ENCODE measurements around the gene IMMP2L.
"Not testable (repeated sequence)": the region's sequence is repeated elsewhere in the genome, so short reads cannot be mapped to it uniquely, and the experiment has no call there.

Gene IMMP2L

GRCh38 chr7:111081546-111082267 lies 480.6 kb downstream of the IMMP2L start:
- 91 to 93% methylated on average over 3 to 4 of the region's 4 CpGs for WGBS, 2 experiments
- Histone ChIP-seq H3K36me3 (ENCODE audit: control insufficient read depth, insufficient read depth, low read length) (no peaks in the 10 kb centered on the region), H3K27ac (ENCODE audit: insufficient read depth, low read depth, low read length, poor library complexity, severe bottlenecking) (no peak overlapping the region), H3K27me3 (ENCODE audit: control insufficient read depth, insufficient read depth, low read length, poor library complexity, severe bottlenecking) (no peaks in the 10 kb centered on the region), H3K4me3 (ENCODE audit: insufficient read depth, low read depth, low read length) (no peak overlapping the region), H3K9me3 (ENCODE audit: control insufficient read depth, low read length) (no peaks in the 10 kb centered on the region), H3K4me1 (ENCODE audit: control insufficient read depth, insufficient read depth, low read length) (peaks cover 13% of the 10 kb centered on the region)

DNA sequence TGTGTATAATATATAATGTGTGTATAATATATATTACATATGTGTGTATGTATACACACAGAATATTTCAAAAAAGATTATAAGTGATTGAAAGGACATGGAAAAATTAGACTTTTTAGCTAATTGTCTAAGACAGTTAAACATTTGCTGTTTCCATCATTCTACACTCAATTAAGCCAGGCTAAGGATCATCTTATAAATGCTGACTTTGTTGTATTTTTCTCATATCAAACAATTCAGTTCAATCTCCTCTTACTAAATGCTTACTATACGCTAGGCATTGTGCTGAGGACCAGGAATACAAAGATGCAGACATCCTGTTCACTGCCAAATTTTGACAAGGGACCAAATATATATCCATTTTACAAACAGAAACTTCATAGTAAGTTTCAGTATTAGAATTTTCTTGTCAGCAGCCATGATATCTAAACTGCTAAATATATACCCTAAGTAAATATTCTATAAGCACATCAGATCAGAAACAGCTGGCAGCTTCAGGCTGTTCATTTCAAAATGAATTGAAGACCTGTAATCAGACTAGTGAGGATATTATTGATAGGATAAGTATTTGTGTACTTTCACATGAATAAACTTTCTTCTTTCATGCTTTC lies 481.7 kb downstream of the IMMP2L start:
- H3K4me1 ChIP-seq (ENCODE audit: control insufficient read depth, insufficient read depth, low read length), result peaks cover 13% of the 10 kb centered on the region
- 96 to 97% methylated on average over 1 of the region's 1 CpG for WGBS, 2 experiments

GRCh38 chr7:111077001-111077400 lies 485.3 kb downstream of the IMMP2L start:
- Histone ChIP-seq H3K36me3 (ENCODE audit: control insufficient read depth, insufficient read depth, low read length) (no peaks in the 10 kb centered on the region), H3K27ac (ENCODE audit: insufficient read depth, low read depth, low read length, poor library complexity, severe bottlenecking) (no peak overlapping the region), H3K4me1 (ENCODE audit: control insufficient read depth, insufficient read depth, low read length) (peaks cover 10% of the 10 kb centered on the region), H3K27me3 (ENCODE audit: control insufficient read depth, insufficient read depth, low read length, poor library complexity, severe bottlenecking) (no peaks in the 10 kb centered on the region), H3K9me3 (ENCODE audit: control insufficient read depth, low read length) (no peaks in the 10 kb centered on the region), H3K4me3 (ENCODE audit: insufficient read depth, low read depth, low read length) (no peak overlapping the region)
- WGBS, 2 experiments, result 90 to 100% methylated on average over 2 of the region's 2 CpGs

More for the DNA sequence above, 481.7 kb downstream of the IMMP2L start:
- Histone ChIP-seq H3K27ac (ENCODE audit: insufficient read depth, low read depth, low read length, poor library complexity, severe bottlenecking) (no peak overlapping the region), H3K36me3 (ENCODE audit: control insufficient read depth, insufficient read depth, low read length) (no peaks in the 10 kb centered on the region), H3K27me3 (ENCODE audit: control insufficient read depth, insufficient read depth, low read length, poor library complexity, severe bottlenecking) (no peaks in the 10 kb centered on the region), H3K9me3 (ENCODE audit: control insufficient read depth, low read length) (no peaks in the 10 kb centered on the region), H3K4me3 (ENCODE audit: insufficient read depth, low read depth, low read length) (no peak overlapping the region)

GRCh38 chr7:111076205-111076604 lies 486.1 kb downstream of the IMMP2L start:
- H3K9me3 ChIP-seq (ENCODE audit: control insufficient read depth, low read length), result no peaks in the 10 kb centered on the region
- no peak overlapping the region for H3K4me3 ChIP-seq (ENCODE audit: insufficient read depth, low read depth, low read length)
- H3K27ac ChIP-seq (ENCODE audit: insufficient read depth, low read depth, low read length, poor library complexity, severe bottlenecking), result no peak overlapping the region
- peaks cover 5% of the 10 kb centered on the region for H3K4me1 ChIP-seq (ENCODE audit: control insufficient read depth, insufficient read depth, low read length)
- no peaks in the 10 kb centered on the region for H3K27me3 ChIP-seq (ENCODE audit: control insufficient read depth, insufficient read depth, low read length, poor library complexity, severe bottlenecking)
- no peaks in the 10 kb centered on the region for H3K36me3 ChIP-seq (ENCODE audit: control insufficient read depth, insufficient read depth, low read length)

DNA sequence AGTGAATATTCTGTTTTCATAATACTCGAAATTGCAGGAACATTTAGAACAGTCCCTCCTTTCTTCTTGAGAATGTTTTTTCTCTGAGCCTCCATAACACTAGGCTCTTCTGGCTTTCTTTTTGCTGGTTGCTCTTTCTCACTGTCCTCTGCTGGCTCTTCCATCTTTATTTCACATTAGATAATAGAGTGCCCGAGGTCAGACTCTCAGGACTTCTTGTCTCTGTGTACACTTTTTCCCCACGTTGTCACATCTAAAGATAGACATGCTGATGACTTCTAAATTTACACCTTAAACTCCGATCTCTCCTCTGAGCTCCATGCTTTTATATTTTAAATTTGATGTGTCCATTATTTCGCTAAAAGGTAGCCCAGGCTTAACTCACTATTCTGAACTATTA lies 486.8 kb downstream of the IMMP2L start:
- Histone ChIP-seq H3K4me3 (ENCODE audit: insufficient read depth, low read depth, low read length) (no peak overlapping the region), H3K36me3 (ENCODE audit: control insufficient read depth, insufficient read depth, low read length) (no peaks in the 10 kb centered on the region), H3K9me3 (ENCODE audit: control insufficient read depth, low read length) (no peaks in the 10 kb centered on the region), H3K27ac (ENCODE audit: insufficient read depth, low read depth, low read length, poor library complexity, severe bottlenecking) (no peak overlapping the region), H3K4me1 (ENCODE audit: control insufficient read depth, insufficient read depth, low read length) (peaks cover 5% of the 10 kb centered on the region), H3K27me3 (ENCODE audit: control insufficient read depth, insufficient read depth, low read length, poor library complexity, severe bottlenecking) (no peaks in the 10 kb centered on the region)
- 88 to 92% methylated on average over 4 to 5 of the region's 5 CpGs for WGBS, 2 experiments

- WGBS, 2 experiments, result 78% methylated on average over 5 to 6 of the region's 6 CpGs
- H3K4me3 ChIP-seq (ENCODE audit: insufficient read depth, low read depth, low read length), result no peak overlapping the region
- H3K27me3 ChIP-seq (ENCODE audit: control insufficient read depth, insufficient read depth, low read length, poor library complexity, severe bottlenecking), result no peaks in the 10 kb centered on the region
- peaks cover 5% of the 10 kb centered on the region for H3K4me1 ChIP-seq (ENCODE audit: control insufficient read depth, insufficient read depth, low read length)
- no peak overlapping the region for H3K27ac ChIP-seq (ENCODE audit: insufficient read depth, low read depth, low read length, poor library complexity, severe bottlenecking)
- H3K36me3 ChIP-seq (ENCODE audit: control insufficient read depth, insufficient read depth, low read length), result no peaks in the 10 kb centered on the region
- H3K9me3 ChIP-seq (ENCODE audit: control insufficient read depth, low read length), result no peaks in the 10 kb centered on the region
Observed at GRCh38 chr7:111074748-111075146, 487.5 kb downstream of the IMMP2L start.

GRCh38 chr7:111074071-111074747 lies 488.1 kb downstream of the IMMP2L start:
- peaks cover 5% of the 10 kb centered on the region for H3K4me1 ChIP-seq (ENCODE audit: control insufficient read depth, insufficient read depth, low read length)
- no peak overlapping the region for H3K27ac ChIP-seq (ENCODE audit: insufficient read depth, low read depth, low read length, poor library complexity, severe bottlenecking)
- H3K9me3 ChIP-seq (ENCODE audit: control insufficient read depth, low read length), result no peaks in the 10 kb centered on the region
- no peak overlapping the region for H3K4me3 ChIP-seq (ENCODE audit: insufficient read depth, low read depth, low read length)
- no peaks in the 10 kb centered on the region for H3K27me3 ChIP-seq (ENCODE audit: control insufficient read depth, insufficient read depth, low read length, poor library complexity, severe bottlenecking)
- no peaks in the 10 kb centered on the region for H3K36me3 ChIP-seq (ENCODE audit: control insufficient read depth, insufficient read depth, low read length)
- WGBS, 2 experiments, result 84 to 98% methylated on average over 2 to 3 of the region's 3 CpGs

DNA sequence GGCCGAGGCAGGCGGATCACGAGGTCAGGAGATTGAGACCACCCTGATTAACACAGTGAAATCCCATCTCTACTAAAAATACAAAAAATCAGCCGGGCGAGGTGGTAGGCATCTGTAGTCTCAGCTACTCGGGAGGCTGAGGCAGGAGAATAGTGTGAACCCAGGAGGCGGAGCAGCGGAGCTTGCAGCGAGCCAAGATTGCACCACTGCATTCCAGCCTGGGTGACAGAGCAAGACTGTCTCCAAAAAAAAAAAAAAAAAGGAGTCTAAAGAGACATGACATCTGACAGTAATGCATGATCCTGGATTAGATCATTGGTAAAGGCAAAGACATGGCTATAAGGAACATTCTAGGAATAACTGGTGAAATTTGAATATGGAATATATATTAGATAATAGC lies 489.6 kb downstream of the IMMP2L start:
- H3K4me3 ChIP-seq (ENCODE audit: insufficient read depth, low read depth, low read length); H3K9me3 ChIP-seq (ENCODE audit: control insufficient read depth, low read length); H3K4me1 ChIP-seq (ENCODE audit: control insufficient read depth, insufficient read depth, low read length); H3K27me3 ChIP-seq (ENCODE audit: control insufficient read depth, insufficient read depth, low read length, poor library complexity, severe bottlenecking); H3K36me3 ChIP-seq (ENCODE audit: control insufficient read depth, insufficient read depth, low read length); H3K27ac ChIP-seq (ENCODE audit: insufficient read depth, low read depth, low read length, poor library complexity, severe bottlenecking): not testable (repeated sequence)
- 84 to 85% methylated on average over 9 of the region's 9 CpGs for WGBS, 2 experiments

GRCh38 chr7:111071556-111071955 lies 490.7 kb downstream of the IMMP2L start:
- Histone ChIP-seq H3K4me3 (ENCODE audit: insufficient read depth, low read depth, low read length) (no peak overlapping the region), H3K27me3 (ENCODE audit: control insufficient read depth, insufficient read depth, low read length, poor library complexity, severe bottlenecking) (no peaks in the 10 kb centered on the region), H3K9me3 (ENCODE audit: control insufficient read depth, low read length) (no peaks in the 10 kb centered on the region), H3K27ac (ENCODE audit: insufficient read depth, low read depth, low read length, poor library complexity, severe bottlenecking) (no peak overlapping the region), H3K36me3 (ENCODE audit: control insufficient read depth, insufficient read depth, low read length) (no peaks in the 10 kb centered on the region), H3K4me1 (ENCODE audit: control insufficient read depth, insufficient read depth, low read length) (peaks cover 5% of the 10 kb centered on the region)

- Histone ChIP-seq H3K27ac (ENCODE audit: insufficient read depth, low read depth, low read length, poor library complexity, severe bottlenecking) (no peak overlapping the region), H3K4me3 (ENCODE audit: insufficient read depth, low read depth, low read length) (no peak overlapping the region), H3K27me3 (ENCODE audit: control insufficient read depth, insufficient read depth, low read length, poor library complexity, severe bottlenecking) (no peaks in the 10 kb centered on the region), H3K36me3 (ENCODE audit: control insufficient read depth, insufficient read depth, low read length) (no peaks in the 10 kb centered on the region), H3K4me1 (ENCODE audit: control insufficient read depth, insufficient read depth, low read length) (no peaks in the 10 kb centered on the region), H3K9me3 (ENCODE audit: control insufficient read depth, low read length) (no peaks in the 10 kb centered on the region)
- 85 to 100% methylated on average over 2 of the region's 2 CpGs for WGBS, 2 experiments
Observed at GRCh38 chr7:111068618-111069017, 493.7 kb downstream of the IMMP2L start.
